A549 (cell line): ENCODE results near the gene SMIM29.

Source experiments
- CEBPB ChIP-seq, 2 experiments: fragments of >200 bp in 1 of 2; sonication (Bioruptor Twin) in 1 of 2; formaldehyde crosslinking in 1 of 2; IDR thresholded peaks; 2 replicates each; pipeline ENCODE4 v1.6.1; 2012 to 2016
- ELK1 ChIP-seq: fragments of 150-350 bp; IDR thresholded peaks from 2 replicates; pipeline ENCODE4 v1.6.1; 2014; ENCODE audit warnings: low read depth, mild to moderate bottlenecking, low read length
- EP300 ChIP-seq, 2 experiments: fragments of >200 bp; sonication (Bioruptor Twin); formaldehyde crosslinking; IDR thresholded peaks; 2 replicates in 1 of 2; 3 replicates in 1 of 2; pipeline ENCODE4 v1.6.1; 2016 to 2017
- HDAC2 ChIP-seq: fragments of 200-600 bp; sonication (generic); IDR thresholded peaks from 2 replicates; pipeline ENCODE4 v1.6.1; 2016
- HMGXB4 ChIP-seq: fragments of 250-450 bp; sonication (Bioruptor Pico); IDR thresholded peaks from 2 replicates; pipeline ENCODE4 v1.5.0; 2021; ENCODE audit warnings: mild to moderate bottlenecking, moderate library complexity, borderline replicate concordance
- HOXA7 ChIP-seq: fragments of 250-450 bp; sonication (Bioruptor Pico); IDR thresholded peaks from 2 replicates; pipeline ENCODE4 v1.5.0; 2020; ENCODE audit warnings: mild to moderate bottlenecking, moderate library complexity
- MAX ChIP-seq: IDR thresholded peaks from 2 replicates; pipeline ENCODE4 v1.6.1; 2012
- MAZ ChIP-seq: fragments of 150-350 bp; IDR thresholded peaks from 2 replicates; pipeline ENCODE4 v1.6.1; 2014; ENCODE audit warnings: antibody characterized with exemption, low read depth, low read length, borderline replicate concordance
- POLR2A ChIP-seq: IDR thresholded peaks from 2 replicates; pipeline ENCODE4 v1.6.1; 2012; ENCODE audit warnings: mild to moderate bottlenecking, low read length
- SMC3 ChIP-seq: fragments of >200 bp; sonication (Bioruptor Twin); formaldehyde crosslinking; IDR thresholded peaks from 3 replicates; pipeline ENCODE4 v1.6.1; 2018; ENCODE audit warnings: inconsistent platforms
- SREBF2 ChIP-seq: fragments of 450-650 bp; IDR thresholded peaks from 2 replicates; pipeline ENCODE4 v1.6.1; 2014; ENCODE audit warnings: mild to moderate bottlenecking, moderate library complexity
- ZC3H11A ChIP-seq: fragments of 450-650 bp; IDR thresholded peaks from 2 replicates; pipeline ENCODE4 v1.6.1; 2014; ENCODE audit warnings: antibody characterized with exemption, mild to moderate bottlenecking
- TF ChIP-seq, protein P1 (sequence below): fragments of >200 bp; sonication (Bioruptor Twin); formaldehyde crosslinking; IDR thresholded peaks from 3 replicates; pipeline ENCODE4 v1.5.1; 2016

- TF ChIP-seq HDAC2 (no peak), EP300 (IDR thresholded peaks at IDR 0.05) (no peak), SREBF2 (no peak), HMGXB4 (CRISPR knock-in tag) (no peak), SMC3 (no peak), POLR2A (no peak), MAZ (no peak), HOXA7 (no peak), CEBPB (IDR thresholded peaks at IDR 0.05) (no peak), ZC3H11A (no peak), ELK1 (no peak), MAX (no peak)
- TF ChIP-seq, protein P1, sequence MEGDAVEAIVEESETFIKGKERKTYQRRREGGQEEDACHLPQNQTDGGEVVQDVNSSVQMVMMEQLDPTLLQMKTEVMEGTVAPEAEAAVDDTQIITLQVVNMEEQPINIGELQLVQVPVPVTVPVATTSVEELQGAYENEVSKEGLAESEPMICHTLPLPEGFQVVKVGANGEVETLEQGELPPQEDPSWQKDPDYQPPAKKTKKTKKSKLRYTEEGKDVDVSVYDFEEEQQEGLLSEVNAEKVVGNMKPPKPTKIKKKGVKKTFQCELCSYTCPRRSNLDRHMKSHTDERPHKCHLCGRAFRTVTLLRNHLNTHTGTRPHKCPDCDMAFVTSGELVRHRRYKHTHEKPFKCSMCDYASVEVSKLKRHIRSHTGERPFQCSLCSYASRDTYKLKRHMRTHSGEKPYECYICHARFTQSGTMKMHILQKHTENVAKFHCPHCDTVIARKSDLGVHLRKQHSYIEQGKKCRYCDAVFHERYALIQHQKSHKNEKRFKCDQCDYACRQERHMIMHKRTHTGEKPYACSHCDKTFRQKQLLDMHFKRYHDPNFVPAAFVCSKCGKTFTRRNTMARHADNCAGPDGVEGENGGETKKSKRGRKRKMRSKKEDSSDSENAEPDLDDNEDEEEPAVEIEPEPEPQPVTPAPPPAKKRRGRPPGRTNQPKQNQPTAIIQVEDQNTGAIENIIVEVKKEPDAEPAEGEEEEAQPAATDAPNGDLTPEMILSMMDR: no peak
Measured at GRCh38 chr6:34248198-34248726, 544 bp downstream of the SMIM29 start.
